Progenitor cell of endocrine pancreas (in vitro differentiated cells): ENCODE results near the gene UBAP2L. TPM values are rescaled to one million over a fixed set of nuclear protein-coding genes. Genes with fewer than 3 reads are reported as not detected.
"Not testable (repeated sequence)": the region's sequence is repeated elsewhere in the genome, so short reads cannot be mapped to it uniquely, and the experiment has no call there.

ENCODE experiments used
- DNase-seq: peaks from one replicate; pipeline ENCODE4 v3.0.0; 2021; ENCODE audit warnings: low spot score; ENCODE audit not compliant: unreplicated experiment
- H3K27ac Mint-ChIP-seq: 2 replicates; pipeline ENCODE4 v1.8.0; 2021; ENCODE audit warnings: mild to moderate bottlenecking, moderate library complexity, mixed read lengths
- H3K27me3 Mint-ChIP-seq: 2 replicates; pipeline ENCODE4 v1.8.0; 2021; ENCODE audit warnings: mixed read lengths
- H3K36me3 Mint-ChIP-seq: 2 replicates; pipeline ENCODE4 v1.8.0; 2022; ENCODE audit warnings: mixed read lengths; ENCODE audit not compliant: insufficient read depth
- H3K4me1 Mint-ChIP-seq: 2 replicates; pipeline ENCODE4 v1.8.0; 2021; ENCODE audit warnings: low read depth, mixed read lengths
- H3K4me3 Mint-ChIP-seq: 2 replicates; pipeline ENCODE4 v1.8.0; 2021; ENCODE audit warnings: low read depth, mild to moderate bottlenecking, moderate library complexity, mixed read lengths
- H3K9me3 Mint-ChIP-seq: 2 replicates; pipeline ENCODE4 v1.8.0; 2021; ENCODE audit warnings: low read depth, mixed read lengths
- CTCF ChIP-seq: fragments of 200-600 bp; sonication (generic); IDR thresholded peaks from one replicate; pipeline ENCODE4 v1.5.0; 2021; ENCODE audit warnings: antibody characterized with exemption, mild to moderate bottlenecking; ENCODE audit not compliant: unreplicated experiment
- total RNA-seq: library from RNA; stranded (reverse); gene quantifications from 2 replicates; pipeline ENCODE4 v1.2.1, GENCODE V29; 2021

The UBAP2L gene
- total RNA-seq, 1 donor from 2014 or later, result 268 TPM

GRCh38 chr1:154276797-154277196 is 56.0 kb downstream of the UBAP2L start:
- peaks cover 13% of the 10 kb centered on the region for H3K4me1 Mint-ChIP-seq
- no peaks in the 10 kb centered on the region for H3K27me3 Mint-ChIP-seq
- no peak overlapping the region for H3K4me3 Mint-ChIP-seq

GRCh38 chr1:154287591-154287990 is 66.8 kb downstream of the UBAP2L start:
- H3K4me3 Mint-ChIP-seq, DNase-seq, H3K27ac Mint-ChIP-seq, H3K36me3 Mint-ChIP-seq, H3K27me3 Mint-ChIP-seq, H3K9me3 Mint-ChIP-seq, H3K4me1 Mint-ChIP-seq: not testable (repeated sequence)

More at GRCh38 chr1:154276797-154277196, 56.0 kb downstream of the UBAP2L start:
- peaks cover 4% of the 10 kb centered on the region for H3K36me3 Mint-ChIP-seq
- DNase-seq, result no peak
- H3K9me3 Mint-ChIP-seq, result no peaks in the 10 kb centered on the region
- peak; percentile 38 for TF ChIP-seq CTCF
- H3K27ac Mint-ChIP-seq, result no peak overlapping the region

GRCh38 chr1:154288661-154289060 is 67.9 kb downstream of the UBAP2L start:
- no peak overlapping the region for H3K4me3 Mint-ChIP-seq
- H3K9me3 Mint-ChIP-seq, result peaks cover 7% of the 10 kb centered on the region
- TF ChIP-seq CTCF, result no peak
- H3K36me3 Mint-ChIP-seq, result peaks cover 3% of the 10 kb centered on the region
- DNase-seq, result no peak
- no peaks in the 10 kb centered on the region for H3K27me3 Mint-ChIP-seq
- H3K4me1 Mint-ChIP-seq, result peaks cover 7% of the 10 kb centered on the region
- no peak overlapping the region for H3K27ac Mint-ChIP-seq

GRCh38 chr1:154290921-154291320 is 70.2 kb downstream of the UBAP2L start:
- H3K27ac Mint-ChIP-seq, result no peak overlapping the region
- H3K9me3 Mint-ChIP-seq, result peaks cover 16% of the 10 kb centered on the region
- no peaks in the 10 kb centered on the region for H3K27me3 Mint-ChIP-seq
- TF ChIP-seq CTCF, result no peak
- H3K4me3 Mint-ChIP-seq, result no peak overlapping the region
- peaks cover 7% of the 10 kb centered on the region for H3K36me3 Mint-ChIP-seq
- no peak for DNase-seq
- peaks cover 7% of the 10 kb centered on the region for H3K4me1 Mint-ChIP-seq

- no peak overlapping the region for H3K27ac Mint-ChIP-seq
- no peak for TF ChIP-seq CTCF
- no peaks in the 10 kb centered on the region for H3K4me1 Mint-ChIP-seq
- peaks cover 16% of the 10 kb centered on the region for H3K9me3 Mint-ChIP-seq
- H3K4me3 Mint-ChIP-seq, result no peak overlapping the region
- H3K27me3 Mint-ChIP-seq, result no peaks in the 10 kb centered on the region
- no peak for DNase-seq
- H3K36me3 Mint-ChIP-seq, result peaks cover 8% of the 10 kb centered on the region
Observed at GRCh38 chr1:154295408-154296235, 74.9 kb downstream of the UBAP2L start.

GRCh38 chr1:154301582-154301981 is 80.8 kb downstream of the UBAP2L start:
- H3K4me3 Mint-ChIP-seq, result no peak overlapping the region
- no peak for TF ChIP-seq CTCF
- no peaks in the 10 kb centered on the region for H3K27me3 Mint-ChIP-seq
- no peak for DNase-seq
- peaks cover 3% of the 10 kb centered on the region for H3K9me3 Mint-ChIP-seq
- H3K4me1 Mint-ChIP-seq, result no peaks in the 10 kb centered on the region
- H3K27ac Mint-ChIP-seq, result no peak overlapping the region
- peaks cover 1% of the 10 kb centered on the region for H3K36me3 Mint-ChIP-seq
